Measurements from ENCODE around the gene CTNNA3. TPM values are rescaled to one million over a fixed set of nuclear protein-coding genes. Genes with fewer than 3 reads are reported as not detected.

CTNNA3 gene
- total RNA-seq, 6 experiments from 2014 or later, result 0.19 to 3.6 (median 1.2) TPM

GRCh38 chr10:66760941-66761340 is 935.1 kb downstream of the CTNNA3 start:
- WGBS (ENCODE audit: insufficient coverage, low coverage, low lambda C conversion rate, missing lambda C conversion rate), result 88% methylated on average over 1 of the region's 1 CpG
- Histone ChIP-seq H3K27me3 (no peaks in the 10 kb centered on the region), H3K27ac (no peak overlapping the region), H3K4me3 (no peak overlapping the region), H3K9me3 (no peaks in the 10 kb centered on the region), H3K4me1 (no peaks in the 10 kb centered on the region), H3K36me3 (no peaks in the 10 kb centered on the region)
- no peak for TF ChIP-seq POLR2A (IDR thresholded peaks at IDR 0.05)
- TF ChIP-seq, protein P1, sequence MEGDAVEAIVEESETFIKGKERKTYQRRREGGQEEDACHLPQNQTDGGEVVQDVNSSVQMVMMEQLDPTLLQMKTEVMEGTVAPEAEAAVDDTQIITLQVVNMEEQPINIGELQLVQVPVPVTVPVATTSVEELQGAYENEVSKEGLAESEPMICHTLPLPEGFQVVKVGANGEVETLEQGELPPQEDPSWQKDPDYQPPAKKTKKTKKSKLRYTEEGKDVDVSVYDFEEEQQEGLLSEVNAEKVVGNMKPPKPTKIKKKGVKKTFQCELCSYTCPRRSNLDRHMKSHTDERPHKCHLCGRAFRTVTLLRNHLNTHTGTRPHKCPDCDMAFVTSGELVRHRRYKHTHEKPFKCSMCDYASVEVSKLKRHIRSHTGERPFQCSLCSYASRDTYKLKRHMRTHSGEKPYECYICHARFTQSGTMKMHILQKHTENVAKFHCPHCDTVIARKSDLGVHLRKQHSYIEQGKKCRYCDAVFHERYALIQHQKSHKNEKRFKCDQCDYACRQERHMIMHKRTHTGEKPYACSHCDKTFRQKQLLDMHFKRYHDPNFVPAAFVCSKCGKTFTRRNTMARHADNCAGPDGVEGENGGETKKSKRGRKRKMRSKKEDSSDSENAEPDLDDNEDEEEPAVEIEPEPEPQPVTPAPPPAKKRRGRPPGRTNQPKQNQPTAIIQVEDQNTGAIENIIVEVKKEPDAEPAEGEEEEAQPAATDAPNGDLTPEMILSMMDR (IDR thresholded peaks at IDR 0.05), result no peak
- intact Hi-C loops (cut with DNase I), result no loop called here
- ATAC-seq (no peak), DNase-seq (no peak)

GRCh38 chr10:66755474-66755873 is 940.5 kb downstream of the CTNNA3 start:
- intact Hi-C loops (cut with DNase I), result no loop called here
- TF ChIP-seq, protein P1 (IDR thresholded peaks at IDR 0.05), result no peak
- no peak for TF ChIP-seq POLR2A (IDR thresholded peaks at IDR 0.05)

GRCh38 chr10:66752714-66753113 is 943.3 kb downstream of the CTNNA3 start:
- WGBS (ENCODE audit: insufficient coverage, low coverage, low lambda C conversion rate, missing lambda C conversion rate), result 77% methylated on average over 1 of the region's 1 CpG
- ATAC-seq, result no peak
- intact Hi-C loops (cut with DNase I), result no loop called here
- H3K27ac ChIP-seq, result no peak overlapping the region
- no peaks in the 10 kb centered on the region for H3K36me3 ChIP-seq
- H3K4me1 ChIP-seq, result no peaks in the 10 kb centered on the region
- no peaks in the 10 kb centered on the region for H3K9me3 ChIP-seq
- no peaks in the 10 kb centered on the region for H3K27me3 ChIP-seq
- no peak for DNase-seq
- no peak overlapping the region for H3K4me3 ChIP-seq
- no peak for TF ChIP-seq POLR2A (IDR thresholded peaks at IDR 0.05)
- TF ChIP-seq, protein P1 (IDR thresholded peaks at IDR 0.05), result no peak

More at GRCh38 chr10:66755474-66755873, 940.5 kb downstream of the CTNNA3 start:
- no peaks in the 10 kb centered on the region for H3K36me3 ChIP-seq
- no peaks in the 10 kb centered on the region for H3K27me3 ChIP-seq
- WGBS (ENCODE audit: insufficient coverage, low coverage, low lambda C conversion rate, missing lambda C conversion rate), result 54% methylated on average over 3 of the region's 3 CpGs
- DNase-seq (no peak), ATAC-seq (no peak)
- no peaks in the 10 kb centered on the region for H3K9me3 ChIP-seq
- H3K4me1 ChIP-seq, result no peaks in the 10 kb centered on the region
- no peak overlapping the region for H3K27ac ChIP-seq
- no peak overlapping the region for H3K4me3 ChIP-seq

DNA sequence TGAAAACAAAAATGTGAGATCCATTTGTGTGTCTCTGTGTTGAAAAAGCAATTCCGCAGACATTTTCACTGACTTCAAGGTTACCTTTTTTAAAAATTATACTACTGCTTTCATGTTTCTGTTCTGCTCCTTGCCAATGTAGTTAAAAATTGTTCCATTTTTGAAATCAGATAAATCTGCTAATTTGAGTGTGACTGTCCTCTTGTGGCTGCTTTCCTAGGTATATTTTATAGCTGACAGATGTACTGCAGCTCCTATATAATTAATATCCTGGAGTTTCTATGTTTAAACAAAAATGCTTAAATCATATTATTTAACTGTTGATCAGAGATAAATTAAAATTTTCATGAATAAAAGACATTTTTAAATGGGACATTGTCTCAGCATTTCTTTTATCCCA is 947.8 kb downstream of the CTNNA3 start:
- DNase-seq (no peak), ATAC-seq (no peak)
- Histone ChIP-seq H3K27me3 (no peaks in the 10 kb centered on the region), H3K4me1 (no peaks in the 10 kb centered on the region), H3K4me3 (no peak overlapping the region), H3K36me3 (no peaks in the 10 kb centered on the region), H3K9me3 (no peaks in the 10 kb centered on the region), H3K27ac (no peak overlapping the region)
- TF ChIP-seq, protein P1 (IDR thresholded peaks at IDR 0.05), result no peak
- no peak for TF ChIP-seq POLR2A (IDR thresholded peaks at IDR 0.05)
- 100% methylated on average over 1 of the region's 1 CpG for WGBS (ENCODE audit: insufficient coverage, low coverage, low lambda C conversion rate, missing lambda C conversion rate)
- intact Hi-C loops (cut with DNase I), result no loop called here

DNA sequence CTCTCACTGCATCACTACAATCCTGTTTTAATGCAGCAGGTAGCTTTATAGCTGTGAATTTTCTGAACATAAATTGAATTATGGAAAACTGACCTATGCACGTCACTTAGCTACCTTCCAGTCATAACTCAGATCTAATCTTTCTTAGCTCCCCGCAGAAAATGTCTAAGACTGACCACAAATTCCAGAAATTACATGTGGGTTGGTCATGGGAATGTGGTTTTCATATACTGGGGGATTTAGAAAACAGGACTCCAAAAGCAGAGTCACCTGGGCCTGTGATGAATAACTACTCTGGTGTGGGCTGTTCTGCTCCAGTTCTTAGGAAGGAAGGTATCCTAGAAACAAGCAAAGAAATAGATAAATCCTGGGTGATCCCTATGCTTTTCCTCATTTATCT is 948.5 kb downstream of the CTNNA3 start:
- Histone ChIP-seq H3K4me1 (no peaks in the 10 kb centered on the region), H3K27ac (no peak overlapping the region), H3K4me3 (no peak overlapping the region), H3K9me3 (no peaks in the 10 kb centered on the region), H3K36me3 (no peaks in the 10 kb centered on the region), H3K27me3 (no peaks in the 10 kb centered on the region)
- WGBS (ENCODE audit: insufficient coverage, low coverage, low lambda C conversion rate, missing lambda C conversion rate), result 64% methylated on average over 2 of the region's 2 CpGs
- intact Hi-C loops (cut with DNase I), result no loop called here
- no peak for DNase-seq
- TF ChIP-seq, protein P1 (IDR thresholded peaks at IDR 0.05), result no peak
- no peak for TF ChIP-seq POLR2A (IDR thresholded peaks at IDR 0.05)
- no peak for ATAC-seq

All from right lobe of liver (tissue), 6 donors.